Mononuclear cell (primary cell): ENCODE measurements around the gene SFI1. TPM values are rescaled to one million over a fixed set of nuclear protein-coding genes. Genes with fewer than 3 reads are reported as not detected.

Experiments used
- H3K27me3 ChIP-seq: 2 replicates; pipeline ENCODE4 v1.6.0; 2011; ENCODE audit warnings: low read length, control low read depth; ENCODE audit not compliant: insufficient read depth
- H3K4me1 ChIP-seq: 2 replicates; pipeline ENCODE4 v1.5.1; 2011; ENCODE audit warnings: mild to moderate bottlenecking, low read length, control low read depth; ENCODE audit not compliant: insufficient read depth
- H3K4me3 ChIP-seq: 2 replicates; pipeline ENCODE4 v1.5.1; 2011; ENCODE audit warnings: mild to moderate bottlenecking, low read length, moderate library complexity
- H3K9me3 ChIP-seq: 2 replicates; pipeline ENCODE4 v1.5.1; 2011; ENCODE audit warnings: low read depth, mild to moderate bottlenecking, control low read depth, low read length
- total RNA-seq: library from RNA; depleted of rRNA; stranded (reverse); fragments of >200 nt; gene quantifications from one replicate; pipeline ENCODE4 v1.2.3, GENCODE V29; 2012

The SFI1 gene
- total RNA-seq, 1 donor: 63.2 TPM

- H3K4me3 ChIP-seq: peak within 1 kb of the TSS; percentile 81
- H3K4me1 ChIP-seq: peaks cover 22% of the 10 kb centered on the region
- H3K27me3 ChIP-seq: no peaks in the 10 kb centered on the region
- no peaks in the 10 kb centered on the region for H3K9me3 ChIP-seq
Measured at GRCh38 chr22:31661851-31662667, 165.7 kb downstream of the SFI1 start, which contains the start of gene PISD. PISD (minus strand) TSS chr22:31662215; CDS start chr22:31662208, 7 bp downstream.

GRCh38 chr22:31662668-31663037, 166.3 kb downstream of the SFI1 start:
- H3K4me3 ChIP-seq: peak overlapping the region; percentile 81
- peaks cover 22% of the 10 kb centered on the region for H3K4me1 ChIP-seq
- no peaks in the 10 kb centered on the region for H3K9me3 ChIP-seq
- no peaks in the 10 kb centered on the region for H3K27me3 ChIP-seq

Other genes with a start within 250 kb of the SFI1 start
- 608 TPM for gene PIK3IP1, start 204.0 kb upstream of the SFI1 start, total RNA-seq
- gene PATZ1, start 150.2 kb upstream of the SFI1 start, total RNA-seq: 44.3 TPM
- 48.1 TPM for gene DRG1, start 96.9 kb upstream of the SFI1 start, total RNA-seq
- 21.9 TPM for gene EIF4ENIF1, start 6.7 kb upstream of the SFI1 start, total RNA-seq
- gene PISD, start 165.7 kb downstream of the SFI1 start, total RNA-seq: 21.6 TPM